KMS-11 (cell line): Measurements from ENCODE around the gene BIK.

Source experiments
- H2AFZ ChIP-seq: fragments of 200-600 bp; sonication (generic); 2 replicates; pipeline ENCODE4 v1.6.1; 2016; ENCODE audit warnings: antibody characterized with exemption, mixed run types, low read depth
- H3K27ac ChIP-seq: fragments of 200-600 bp; sonication (generic); 2 replicates; pipeline ENCODE4 v1.6.1; 2016; ENCODE audit warnings: mild to moderate bottlenecking, mixed run types
- H3K27me3 ChIP-seq: fragments of 200-600 bp; sonication (generic); 2 replicates; pipeline ENCODE4 v1.6.1; 2017; ENCODE audit warnings: mild to moderate bottlenecking, low read depth, mixed run types, moderate library complexity; ENCODE audit not compliant: insufficient read depth
- H3K36me3 ChIP-seq: fragments of 200-600 bp; sonication (generic); 2 replicates; pipeline ENCODE4 v1.6.1; 2017; ENCODE audit warnings: mild to moderate bottlenecking, mixed run types; ENCODE audit not compliant: insufficient read depth
- H3K4me1 ChIP-seq: fragments of 200-600 bp; sonication (generic); 2 replicates; pipeline ENCODE4 v1.6.1; 2016; ENCODE audit warnings: mild to moderate bottlenecking, low read depth, mixed run types; ENCODE audit not compliant: poor library complexity, severe bottlenecking
- H3K4me2 ChIP-seq: fragments of 200-600 bp; sonication (generic); 2 replicates; pipeline ENCODE4 v1.7.0; 2016; ENCODE audit warnings: mild to moderate bottlenecking, mixed run types
- H3K4me3 ChIP-seq: fragments of 200-600 bp; sonication (generic); IDR thresholded peaks from 2 replicates; pipeline ENCODE4 v1.6.1; 2017; ENCODE audit warnings: low read depth, low read length, mixed read lengths; ENCODE audit not compliant: insufficient read depth
- H3K79me2 ChIP-seq: fragments of 200-600 bp; sonication (generic); 2 replicates; pipeline ENCODE4 v1.6.1; 2016; ENCODE audit warnings: low read depth, mixed run types; ENCODE audit not compliant: insufficient read depth
- H3K9ac ChIP-seq: fragments of 200-600 bp; sonication (generic); 2 replicates; pipeline ENCODE4 v1.6.1; 2016; ENCODE audit warnings: mild to moderate bottlenecking, mixed run types
- H4K20me1 ChIP-seq: fragments of 200-600 bp; sonication (generic); 2 replicates; pipeline ENCODE4 v1.6.1; 2016; ENCODE audit warnings: mild to moderate bottlenecking, mixed run types; ENCODE audit not compliant: insufficient read depth
- CTCF ChIP-seq: fragments of 200-600 bp; sonication (generic); conservative IDR thresholded peaks from 2 replicates; pipeline ENCODE4 v1.6.1; 2017; ENCODE audit warnings: low read depth, mild to moderate bottlenecking, antibody characterized with exemption, low read length, moderate library complexity, mixed read lengths

Gene BIK

GRCh38 chr22:43092085-43092484, 18.5 kb upstream of the BIK start:
- H3K27ac ChIP-seq, result no peak overlapping the region
- H3K27me3 ChIP-seq, result no peaks in the 10 kb centered on the region
- no peak overlapping the region for H2AFZ ChIP-seq
- TF ChIP-seq CTCF, result no peak
- H3K9ac ChIP-seq, result no peak overlapping the region
- H3K36me3 ChIP-seq, result no peaks in the 10 kb centered on the region
- peaks cover 18% of the 10 kb centered on the region for H3K4me1 ChIP-seq
- H3K79me2 ChIP-seq, result no peaks in the 10 kb centered on the region
- H4K20me1 ChIP-seq, result no peaks in the 10 kb centered on the region
- H3K4me2 ChIP-seq, result no peak overlapping the region
- H3K4me3 ChIP-seq, result no peak overlapping the region

GRCh38 chr22:43094085-43094484, 16.5 kb upstream of the BIK start:
- Histone ChIP-seq H3K27me3 (no peaks in the 10 kb centered on the region), H2AFZ (no peak overlapping the region), H3K27ac (no peak overlapping the region), H3K36me3 (no peaks in the 10 kb centered on the region), H3K9ac (no peak overlapping the region), H3K4me3 (no peak overlapping the region), H3K79me2 (no peaks in the 10 kb centered on the region), H3K4me2 (no peak overlapping the region), H3K4me1 (peaks cover 10% of the 10 kb centered on the region), H4K20me1 (no peaks in the 10 kb centered on the region)
- no peak for TF ChIP-seq CTCF

- Histone ChIP-seq H3K36me3 (no peaks in the 10 kb centered on the region), H3K4me3 (no peak overlapping the region), H3K79me2 (no peaks in the 10 kb centered on the region), H3K4me2 (no peak overlapping the region), H3K27ac (no peak overlapping the region), H3K9ac (no peak overlapping the region), H3K4me1 (peaks cover 7% of the 10 kb centered on the region), H4K20me1 (no peaks in the 10 kb centered on the region), H3K27me3 (no peaks in the 10 kb centered on the region), H2AFZ (no peak overlapping the region)
- TF ChIP-seq CTCF, result no peak
These were observed 16.0 kb upstream of the BIK start for GRCh38 chr22:43094551-43094950.

- H3K27ac ChIP-seq, result no peak overlapping the region
- no peaks in the 10 kb centered on the region for H3K27me3 ChIP-seq
- H3K9ac ChIP-seq, result no peak overlapping the region
- no peak overlapping the region for H2AFZ ChIP-seq
- H3K4me2 ChIP-seq, result no peak overlapping the region
- H3K36me3 ChIP-seq, result no peaks in the 10 kb centered on the region
- H3K79me2 ChIP-seq, result no peaks in the 10 kb centered on the region
- no peaks in the 10 kb centered on the region for H4K20me1 ChIP-seq
- no peak for TF ChIP-seq CTCF
- no peaks in the 10 kb centered on the region for H3K4me1 ChIP-seq
- H3K4me3 ChIP-seq, result no peak overlapping the region
These were observed 14.1 kb upstream of the BIK start for GRCh38 chr22:43096420-43096819.

- H3K79me2 ChIP-seq, result no peaks in the 10 kb centered on the region
- H3K4me3 ChIP-seq, result no peak overlapping the region
- H3K9ac ChIP-seq, result no peak overlapping the region
- no peaks in the 10 kb centered on the region for H3K4me1 ChIP-seq
- no peak overlapping the region for H2AFZ ChIP-seq
- H3K36me3 ChIP-seq, result no peaks in the 10 kb centered on the region
- TF ChIP-seq CTCF, result no peak
- no peaks in the 10 kb centered on the region for H3K27me3 ChIP-seq
- H4K20me1 ChIP-seq, result no peaks in the 10 kb centered on the region
- no peak overlapping the region for H3K4me2 ChIP-seq
- no peak overlapping the region for H3K27ac ChIP-seq
These were observed 12.2 kb upstream of the BIK start for GRCh38 chr22:43098356-43098755.
